Raji (cell line): ENCODE results near the gene EXOC3L4.

Experiments used
- POLR2A ChIP-seq: IDR thresholded peaks from 2 replicates; pipeline ENCODE4 v1.6.1; 2011; ENCODE audit warnings: low read depth, low read length, control low read depth; ENCODE audit not compliant: insufficient read depth

Gene EXOC3L4

GRCh38 chr14:103136388-103137271, 42.1 kb downstream of the EXOC3L4 start:
- no peak for TF ChIP-seq POLR2A

GRCh38 chr14:103137689-103138300, 43.3 kb downstream of the EXOC3L4 start:
- TF ChIP-seq POLR2A = no peak

GRCh38 chr14:103138301-103139131, 44.0 kb downstream of the EXOC3L4 start:
- no peak for TF ChIP-seq POLR2A

GRCh38 chr14:103139132-103140025, 44.9 kb downstream of the EXOC3L4 start:
- TF ChIP-seq POLR2A = no peak

GRCh38 chr14:103140316-103141109, 46.0 kb downstream of the EXOC3L4 start:
- no peak for TF ChIP-seq POLR2A

GRCh38 chr14:103141117-103141796, 46.7 kb downstream of the EXOC3L4 start:
- no peak for TF ChIP-seq POLR2A

GRCh38 chr14:103142026-103142425, 47.5 kb downstream of the EXOC3L4 start:
- no peak for TF ChIP-seq POLR2A

GRCh38 chr14:103142721-103143302, 48.3 kb downstream of the EXOC3L4 start:
- TF ChIP-seq POLR2A = no peak

- TF ChIP-seq POLR2A = no peak
These were observed 49.0 kb downstream of the EXOC3L4 start for GRCh38 chr14:103143506-103143905.

- no peak for TF ChIP-seq POLR2A
These were observed 49.6 kb downstream of the EXOC3L4 start for GRCh38 chr14:103144085-103144484.

GRCh38 chr14:103146141-103146709, 51.7 kb downstream of the EXOC3L4 start:
- TF ChIP-seq POLR2A = no peak

- no peak for TF ChIP-seq POLR2A
These were observed 55.1 kb downstream of the EXOC3L4 start for GRCh38 chr14:103149351-103150237.
